ENCODE measurements around the gene FAT1. TPM values are rescaled to one million over a fixed set of nuclear protein-coding genes. Genes with fewer than 3 reads are reported as not detected.

FAT1 gene
- total RNA-seq, 1 experiment from 2014 or later: 172 TPM

DNA sequence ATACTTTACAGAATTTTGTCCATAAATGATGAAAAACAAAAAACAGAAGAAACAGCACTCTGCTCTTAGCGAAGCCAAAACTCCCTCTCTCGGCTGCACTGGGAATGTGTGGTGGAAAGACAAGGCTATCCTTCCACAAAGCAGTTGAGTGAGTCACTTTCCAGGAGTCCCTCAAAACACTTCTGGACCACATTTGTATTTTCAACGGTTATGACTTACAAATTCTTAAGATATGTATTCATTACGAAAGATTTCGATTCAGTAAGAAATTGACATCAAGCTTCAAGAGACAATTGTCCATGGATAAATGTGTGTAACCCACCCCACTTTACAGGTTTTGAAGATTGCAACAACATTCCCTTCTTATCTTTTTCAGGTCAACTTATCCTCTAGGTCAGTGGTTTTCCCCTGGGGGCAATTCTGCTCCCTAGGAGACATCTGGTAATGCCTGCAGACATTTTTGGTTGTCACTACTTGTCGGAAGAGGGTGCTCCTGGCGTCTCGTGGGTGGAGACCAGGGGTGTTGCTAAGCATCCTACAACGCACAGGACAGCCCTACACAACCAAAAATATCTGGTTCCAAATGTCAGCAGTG is 101.6 kb downstream of the FAT1 start (continued):
- TF ChIP-seq, protein P1, sequence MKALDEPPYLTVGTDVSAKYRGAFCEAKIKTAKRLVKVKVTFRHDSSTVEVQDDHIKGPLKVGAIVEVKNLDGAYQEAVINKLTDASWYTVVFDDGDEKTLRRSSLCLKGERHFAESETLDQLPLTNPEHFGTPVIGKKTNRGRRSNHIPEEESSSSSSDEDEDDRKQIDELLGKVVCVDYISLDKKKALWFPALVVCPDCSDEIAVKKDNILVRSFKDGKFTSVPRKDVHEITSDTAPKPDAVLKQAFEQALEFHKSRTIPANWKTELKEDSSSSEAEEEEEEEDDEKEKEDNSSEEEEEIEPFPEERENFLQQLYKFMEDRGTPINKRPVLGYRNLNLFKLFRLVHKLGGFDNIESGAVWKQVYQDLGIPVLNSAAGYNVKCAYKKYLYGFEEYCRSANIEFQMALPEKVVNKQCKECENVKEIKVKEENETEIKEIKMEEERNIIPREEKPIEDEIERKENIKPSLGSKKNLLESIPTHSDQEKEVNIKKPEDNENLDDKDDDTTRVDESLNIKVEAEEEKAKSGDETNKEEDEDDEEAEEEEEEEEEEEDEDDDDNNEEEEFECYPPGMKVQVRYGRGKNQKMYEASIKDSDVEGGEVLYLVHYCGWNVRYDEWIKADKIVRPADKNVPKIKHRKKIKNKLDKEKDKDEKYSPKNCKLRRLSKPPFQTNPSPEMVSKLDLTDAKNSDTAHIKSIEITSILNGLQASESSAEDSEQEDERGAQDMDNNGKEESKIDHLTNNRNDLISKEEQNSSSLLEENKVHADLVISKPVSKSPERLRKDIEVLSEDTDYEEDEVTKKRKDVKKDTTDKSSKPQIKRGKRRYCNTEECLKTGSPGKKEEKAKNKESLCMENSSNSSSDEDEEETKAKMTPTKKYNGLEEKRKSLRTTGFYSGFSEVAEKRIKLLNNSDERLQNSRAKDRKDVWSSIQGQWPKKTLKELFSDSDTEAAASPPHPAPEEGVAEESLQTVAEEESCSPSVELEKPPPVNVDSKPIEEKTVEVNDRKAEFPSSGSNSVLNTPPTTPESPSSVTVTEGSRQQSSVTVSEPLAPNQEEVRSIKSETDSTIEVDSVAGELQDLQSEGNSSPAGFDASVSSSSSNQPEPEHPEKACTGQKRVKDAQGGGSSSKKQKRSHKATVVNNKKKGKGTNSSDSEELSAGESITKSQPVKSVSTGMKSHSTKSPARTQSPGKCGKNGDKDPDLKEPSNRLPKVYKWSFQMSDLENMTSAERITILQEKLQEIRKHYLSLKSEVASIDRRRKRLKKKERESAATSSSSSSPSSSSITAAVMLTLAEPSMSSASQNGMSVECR (CRISPR knock-in tag; IDR thresholded peaks at IDR 0.05; ENCODE audit: borderline replicate concordance): no peak
- TF ChIP-seq, protein P2, sequence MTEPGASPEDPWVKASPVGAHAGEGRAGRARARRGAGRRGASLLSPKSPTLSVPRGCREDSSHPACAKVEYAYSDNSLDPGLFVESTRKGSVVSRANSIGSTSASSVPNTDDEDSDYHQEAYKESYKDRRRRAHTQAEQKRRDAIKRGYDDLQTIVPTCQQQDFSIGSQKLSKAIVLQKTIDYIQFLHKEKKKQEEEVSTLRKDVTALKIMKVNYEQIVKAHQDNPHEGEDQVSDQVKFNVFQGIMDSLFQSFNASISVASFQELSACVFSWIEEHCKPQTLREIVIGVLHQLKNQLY (CRISPR knock-in tag; IDR thresholded peaks at IDR 0.05): no peak
- no peak for TF ChIP-seq HMGA2 (CRISPR knock-in tag; IDR thresholded peaks at IDR 0.05)
- no peak for TF ChIP-seq JUN (CRISPR knock-in tag; IDR thresholded peaks at IDR 0.05)
- no peak for TF ChIP-seq ZNF423 (CRISPR knock-in tag; IDR thresholded peaks at IDR 0.05)
- no peak for TF ChIP-seq RELA (CRISPR knock-in tag; IDR thresholded peaks at IDR 0.05; ENCODE audit: borderline replicate concordance)

DNA sequence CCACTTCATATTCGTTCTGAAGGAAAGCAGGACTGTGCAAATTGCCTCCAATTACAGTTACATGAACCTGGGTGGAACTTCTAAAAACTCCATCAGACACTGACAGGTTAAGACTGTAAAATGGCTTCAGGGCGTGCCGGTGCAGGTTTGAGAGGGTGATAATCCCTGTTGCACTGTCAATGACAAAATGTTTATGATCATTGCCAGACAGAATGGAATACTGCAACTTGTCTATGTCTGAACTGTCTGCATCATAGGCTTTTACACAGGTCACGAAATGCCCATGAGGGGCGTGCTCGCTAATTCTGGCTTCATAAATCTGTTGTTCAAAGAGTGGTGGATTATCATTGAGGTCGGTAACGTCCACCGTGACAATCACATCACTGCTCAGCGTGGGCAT is 104.6 kb downstream of the FAT1 start:
- CTCF ChIA-PET: no interaction called here
- DNase-seq (ENCODE audit: low spot score) (no peak), ATAC-seq (no peak)
- H3K4me3 Mint-ChIP-seq: no peak overlapping the region
- H3K27me3 Mint-ChIP-seq (ENCODE audit: low read depth): no peaks in the 10 kb centered on the region
- H3K36me3 Mint-ChIP-seq: peaks cover 82% of the 10 kb centered on the region
- H3K27ac Mint-ChIP-seq: no peak overlapping the region
- peaks cover 16% of the 10 kb centered on the region for H3K4me1 Mint-ChIP-seq
- POLR2A ChIA-PET: no interaction called here
- no peaks in the 10 kb centered on the region for H3K9me3 Mint-ChIP-seq
- TF ChIP-seq PRRX2 (CRISPR knock-in tag; IDR thresholded peaks at IDR 0.05) (no peak), SOX15 (CRISPR knock-in tag; IDR thresholded peaks at IDR 0.05) (no peak), RELA (CRISPR knock-in tag; IDR thresholded peaks at IDR 0.05; ENCODE audit: borderline replicate concordance) (no peak), TEAD4 (CRISPR knock-in tag; IDR thresholded peaks at IDR 0.05) (no peak), ZNF232 (CRISPR knock-in tag; IDR thresholded peaks at IDR 0.05) (no peak), FOXK1 (CRISPR knock-in tag; IDR thresholded peaks at IDR 0.05) (no peak), NFE2L1 (CRISPR knock-in tag; IDR thresholded peaks at IDR 0.05) (no peak), ZNF671 (CRISPR knock-in tag; IDR thresholded peaks at IDR 0.05) (no peak), SMAD3 (CRISPR knock-in tag; IDR thresholded peaks at IDR 0.05; ENCODE audit: borderline replicate concordance) (no peak)
- TF ChIP-seq, protein P3, sequence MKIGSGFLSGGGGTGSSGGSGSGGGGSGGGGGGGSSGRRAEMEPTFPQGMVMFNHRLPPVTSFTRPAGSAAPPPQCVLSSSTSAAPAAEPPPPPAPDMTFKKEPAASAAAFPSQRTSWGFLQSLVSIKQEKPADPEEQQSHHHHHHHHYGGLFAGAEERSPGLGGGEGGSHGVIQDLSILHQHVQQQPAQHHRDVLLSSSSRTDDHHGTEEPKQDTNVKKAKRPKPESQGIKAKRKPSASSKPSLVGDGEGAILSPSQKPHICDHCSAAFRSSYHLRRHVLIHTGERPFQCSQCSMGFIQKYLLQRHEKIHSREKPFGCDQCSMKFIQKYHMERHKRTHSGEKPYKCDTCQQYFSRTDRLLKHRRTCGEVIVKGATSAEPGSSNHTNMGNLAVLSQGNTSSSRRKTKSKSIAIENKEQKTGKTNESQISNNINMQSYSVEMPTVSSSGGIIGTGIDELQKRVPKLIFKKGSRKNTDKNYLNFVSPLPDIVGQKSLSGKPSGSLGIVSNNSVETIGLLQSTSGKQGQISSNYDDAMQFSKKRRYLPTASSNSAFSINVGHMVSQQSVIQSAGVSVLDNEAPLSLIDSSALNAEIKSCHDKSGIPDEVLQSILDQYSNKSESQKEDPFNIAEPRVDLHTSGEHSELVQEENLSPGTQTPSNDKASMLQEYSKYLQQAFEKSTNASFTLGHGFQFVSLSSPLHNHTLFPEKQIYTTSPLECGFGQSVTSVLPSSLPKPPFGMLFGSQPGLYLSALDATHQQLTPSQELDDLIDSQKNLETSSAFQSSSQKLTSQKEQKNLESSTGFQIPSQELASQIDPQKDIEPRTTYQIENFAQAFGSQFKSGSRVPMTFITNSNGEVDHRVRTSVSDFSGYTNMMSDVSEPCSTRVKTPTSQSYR (CRISPR knock-in tag; IDR thresholded peaks at IDR 0.05): no peak
- TF ChIP-seq, protein P4, sequence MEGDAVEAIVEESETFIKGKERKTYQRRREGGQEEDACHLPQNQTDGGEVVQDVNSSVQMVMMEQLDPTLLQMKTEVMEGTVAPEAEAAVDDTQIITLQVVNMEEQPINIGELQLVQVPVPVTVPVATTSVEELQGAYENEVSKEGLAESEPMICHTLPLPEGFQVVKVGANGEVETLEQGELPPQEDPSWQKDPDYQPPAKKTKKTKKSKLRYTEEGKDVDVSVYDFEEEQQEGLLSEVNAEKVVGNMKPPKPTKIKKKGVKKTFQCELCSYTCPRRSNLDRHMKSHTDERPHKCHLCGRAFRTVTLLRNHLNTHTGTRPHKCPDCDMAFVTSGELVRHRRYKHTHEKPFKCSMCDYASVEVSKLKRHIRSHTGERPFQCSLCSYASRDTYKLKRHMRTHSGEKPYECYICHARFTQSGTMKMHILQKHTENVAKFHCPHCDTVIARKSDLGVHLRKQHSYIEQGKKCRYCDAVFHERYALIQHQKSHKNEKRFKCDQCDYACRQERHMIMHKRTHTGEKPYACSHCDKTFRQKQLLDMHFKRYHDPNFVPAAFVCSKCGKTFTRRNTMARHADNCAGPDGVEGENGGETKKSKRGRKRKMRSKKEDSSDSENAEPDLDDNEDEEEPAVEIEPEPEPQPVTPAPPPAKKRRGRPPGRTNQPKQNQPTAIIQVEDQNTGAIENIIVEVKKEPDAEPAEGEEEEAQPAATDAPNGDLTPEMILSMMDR (IDR thresholded peaks at IDR 0.05): no peak
- TF ChIP-seq, protein P5, sequence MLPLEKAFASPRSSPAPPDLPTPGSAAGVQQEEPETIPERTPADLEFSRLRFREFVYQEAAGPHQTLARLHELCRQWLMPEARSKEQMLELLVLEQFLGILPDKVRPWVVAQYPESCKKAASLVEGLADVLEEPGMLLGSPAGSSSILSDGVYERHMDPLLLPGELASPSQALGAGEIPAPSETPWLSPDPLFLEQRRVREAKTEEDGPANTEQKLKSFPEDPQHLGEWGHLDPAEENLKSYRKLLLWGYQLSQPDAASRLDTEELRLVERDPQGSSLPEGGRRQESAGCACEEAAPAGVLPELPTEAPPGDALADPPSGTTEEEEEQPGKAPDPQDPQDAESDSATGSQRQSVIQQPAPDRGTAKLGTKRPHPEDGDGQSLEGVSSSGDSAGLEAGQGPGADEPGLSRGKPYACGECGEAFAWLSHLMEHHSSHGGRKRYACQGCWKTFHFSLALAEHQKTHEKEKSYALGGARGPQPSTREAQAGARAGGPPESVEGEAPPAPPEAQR (CRISPR knock-in tag; IDR thresholded peaks at IDR 0.05): no peak
- TF ChIP-seq, protein P6, sequence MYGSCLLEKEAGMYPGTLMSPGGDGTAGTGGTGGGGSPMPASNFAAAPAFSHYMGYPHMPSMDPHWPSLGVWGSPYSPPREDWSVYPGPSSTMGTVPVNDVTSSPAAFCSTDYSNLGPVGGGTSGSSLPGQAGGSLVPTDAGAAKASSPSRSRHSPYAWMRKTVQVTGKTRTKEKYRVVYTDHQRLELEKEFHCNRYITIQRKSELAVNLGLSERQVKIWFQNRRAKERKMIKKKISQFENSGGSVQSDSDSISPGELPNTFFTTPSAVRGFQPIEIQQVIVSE (CRISPR knock-in tag; IDR thresholded peaks at IDR 0.05; ENCODE audit: borderline replicate concordance): no peak
- TF ChIP-seq, protein P2 (CRISPR knock-in tag; IDR thresholded peaks at IDR 0.05): no peak
- TF ChIP-seq, protein P7, sequence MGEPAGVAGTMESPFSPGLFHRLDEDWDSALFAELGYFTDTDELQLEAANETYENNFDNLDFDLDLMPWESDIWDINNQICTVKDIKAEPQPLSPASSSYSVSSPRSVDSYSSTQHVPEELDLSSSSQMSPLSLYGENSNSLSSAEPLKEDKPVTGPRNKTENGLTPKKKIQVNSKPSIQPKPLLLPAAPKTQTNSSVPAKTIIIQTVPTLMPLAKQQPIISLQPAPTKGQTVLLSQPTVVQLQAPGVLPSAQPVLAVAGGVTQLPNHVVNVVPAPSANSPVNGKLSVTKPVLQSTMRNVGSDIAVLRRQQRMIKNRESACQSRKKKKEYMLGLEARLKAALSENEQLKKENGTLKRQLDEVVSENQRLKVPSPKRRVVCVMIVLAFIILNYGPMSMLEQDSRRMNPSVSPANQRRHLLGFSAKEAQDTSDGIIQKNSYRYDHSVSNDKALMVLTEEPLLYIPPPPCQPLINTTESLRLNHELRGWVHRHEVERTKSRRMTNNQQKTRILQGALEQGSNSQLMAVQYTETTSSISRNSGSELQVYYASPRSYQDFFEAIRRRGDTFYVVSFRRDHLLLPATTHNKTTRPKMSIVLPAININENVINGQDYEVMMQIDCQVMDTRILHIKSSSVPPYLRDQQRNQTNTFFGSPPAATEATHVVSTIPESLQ (CRISPR knock-in tag; IDR thresholded peaks at IDR 0.05): no peak
- TF ChIP-seq, protein P8, sequence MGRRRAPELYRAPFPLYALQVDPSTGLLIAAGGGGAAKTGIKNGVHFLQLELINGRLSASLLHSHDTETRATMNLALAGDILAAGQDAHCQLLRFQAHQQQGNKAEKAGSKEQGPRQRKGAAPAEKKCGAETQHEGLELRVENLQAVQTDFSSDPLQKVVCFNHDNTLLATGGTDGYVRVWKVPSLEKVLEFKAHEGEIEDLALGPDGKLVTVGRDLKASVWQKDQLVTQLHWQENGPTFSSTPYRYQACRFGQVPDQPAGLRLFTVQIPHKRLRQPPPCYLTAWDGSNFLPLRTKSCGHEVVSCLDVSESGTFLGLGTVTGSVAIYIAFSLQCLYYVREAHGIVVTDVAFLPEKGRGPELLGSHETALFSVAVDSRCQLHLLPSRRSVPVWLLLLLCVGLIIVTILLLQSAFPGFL (CRISPR knock-in tag; IDR thresholded peaks at IDR 0.05; ENCODE audit: borderline replicate concordance): no peak

All from WTC11 (cell line).